ENCODE results near the gene PNMT. TPM values are rescaled to one million over a fixed set of nuclear protein-coding genes. Genes with fewer than 3 reads are reported as not detected.

PNMT gene
- total RNA-seq, 1 donor from 2014 or later: 3.3 TPM

DNA sequence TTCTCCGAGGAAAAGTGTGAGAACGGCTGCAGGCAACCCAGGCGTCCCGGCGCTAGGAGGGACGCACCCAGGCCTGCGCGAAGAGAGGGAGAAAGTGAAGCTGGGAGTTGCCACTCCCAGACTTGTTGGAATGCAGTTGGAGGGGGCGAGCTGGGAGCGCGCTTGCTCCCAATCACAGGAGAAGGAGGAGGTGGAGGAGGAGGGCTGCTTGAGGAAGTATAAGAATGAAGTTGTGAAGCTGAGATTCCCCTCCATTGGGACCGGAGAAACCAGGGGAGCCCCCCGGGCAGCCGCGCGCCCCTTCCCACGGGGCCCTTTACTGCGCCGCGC lies 31.5 kb downstream of the PNMT start, which contains the start of gene ERBB2:
Gene ERBB2, plus strand, starts transcription at position 247 of the 330 bp plus-strand sequence. CDS start 175 bp downstream, outside the sequence.
- Mint-ChIP-seq H3K9me3 (no peaks in the 10 kb centered on the region), H3K36me3 (peaks cover 6% of the 10 kb centered on the region), H3K4me3 (peak within 1 kb of the TSS; percentile 99), H3K27ac (peak within 1 kb of the TSS; percentile 97), H3K27me3 (no peaks in the 10 kb centered on the region), H3K4me1 (ENCODE audit: unreplicated experiment) (peaks cover 46% of the 10 kb centered on the region)
- no peak for DNase-seq (ENCODE audit: extremely low spot score, unreplicated experiment)
- no peak for TF ChIP-seq CTCF (conservative IDR thresholded peaks at IDR 0.05)

GRCh38 chr17:39700148-39700987 lies 32.1 kb downstream of the PNMT start:
- no peaks in the 10 kb centered on the region for H3K9me3 Mint-ChIP-seq
- H3K36me3 Mint-ChIP-seq: peaks cover 6% of the 10 kb centered on the region
- peak overlapping the region; percentile 97 for H3K27ac Mint-ChIP-seq
- no peak for TF ChIP-seq CTCF (conservative IDR thresholded peaks at IDR 0.05)
- H3K4me3 Mint-ChIP-seq: peak overlapping the region; percentile 99
- peak; percentile 77 for DNase-seq (ENCODE audit: extremely low spot score, unreplicated experiment)
- H3K27me3 Mint-ChIP-seq: no peaks in the 10 kb centered on the region
- peaks cover 45% of the 10 kb centered on the region for H3K4me1 Mint-ChIP-seq (ENCODE audit: unreplicated experiment)

DNA sequence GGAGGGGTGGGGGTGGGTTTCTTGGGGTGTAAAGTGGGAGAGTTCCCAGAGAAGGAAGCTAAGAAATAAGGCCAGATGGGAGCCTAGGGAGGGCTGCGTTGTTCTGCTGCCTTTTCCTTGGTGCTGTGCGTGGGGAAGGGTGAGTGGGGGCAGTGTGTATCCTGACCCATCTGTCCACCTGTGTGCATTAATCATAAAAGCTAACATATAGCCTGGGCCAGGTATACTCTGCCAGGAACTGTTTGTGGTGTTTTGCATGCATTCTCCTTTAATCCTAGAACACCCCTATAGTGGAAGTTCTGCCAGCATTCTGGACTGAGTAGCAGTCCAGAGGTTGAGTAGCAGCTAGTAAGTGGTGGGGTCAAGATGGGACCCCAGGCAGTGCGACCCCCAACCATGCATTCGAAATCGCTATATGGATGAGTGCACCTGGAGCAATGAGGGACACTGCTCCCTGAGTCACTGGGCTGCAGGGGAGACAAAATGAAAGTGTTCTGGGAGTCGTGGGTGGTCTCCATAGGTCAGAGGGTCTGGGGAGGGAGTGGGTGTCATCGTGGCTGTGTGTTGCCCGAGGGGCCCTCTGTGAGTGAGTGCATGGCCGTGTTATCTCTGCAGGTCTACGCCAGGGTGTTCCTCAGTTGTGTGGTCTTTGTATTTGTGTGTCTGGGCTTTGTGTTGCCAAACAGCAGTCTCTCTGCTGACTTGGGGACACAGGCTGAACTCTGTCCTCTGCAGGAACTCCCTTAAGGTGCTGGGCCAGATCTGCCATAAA lies 32.9 kb downstream of the PNMT start:
- H3K27ac Mint-ChIP-seq: peak overlapping the region; percentile 89
- TF ChIP-seq CTCF (conservative IDR thresholded peaks at IDR 0.05): no peak

DNA sequence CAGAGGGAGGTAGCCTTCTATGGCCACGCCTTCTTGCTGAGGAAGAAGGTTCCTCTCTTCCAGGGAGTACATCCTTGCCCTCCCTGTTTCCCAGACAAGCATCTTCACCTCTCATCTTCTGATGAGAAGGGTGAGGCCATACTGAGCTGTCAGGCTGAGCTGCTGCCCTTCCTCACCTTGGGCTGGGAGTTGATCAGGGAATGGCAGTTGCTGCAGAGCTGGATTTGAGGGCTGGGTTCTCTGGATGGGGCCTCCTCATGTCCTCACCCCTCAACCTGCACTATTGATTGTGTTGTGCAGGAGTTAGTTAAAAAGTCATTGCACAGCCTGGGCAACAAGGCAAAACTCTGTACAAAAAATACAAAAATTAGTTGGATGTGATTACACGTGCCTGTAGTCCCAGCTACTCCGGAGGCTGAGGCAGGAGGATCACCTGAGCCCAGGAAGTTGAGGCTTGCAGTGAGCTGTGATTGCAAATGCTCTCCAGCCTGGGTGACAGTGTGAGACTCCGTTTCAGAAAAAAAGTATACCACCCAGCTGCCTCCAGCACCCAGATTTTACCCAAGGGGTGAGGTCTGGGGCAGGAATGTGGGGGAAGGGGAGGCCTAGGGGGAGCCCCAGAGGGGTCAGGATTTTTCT lies 33.6 kb downstream of the PNMT start:
- H3K27ac Mint-ChIP-seq: peak overlapping the region; percentile 89
- peaks cover 6% of the 10 kb centered on the region for H3K36me3 Mint-ChIP-seq
- peaks cover 41% of the 10 kb centered on the region for H3K4me1 Mint-ChIP-seq (ENCODE audit: unreplicated experiment)
- TF ChIP-seq CTCF (conservative IDR thresholded peaks at IDR 0.05): no peak
- peak overlapping the region; percentile 99 for H3K4me3 Mint-ChIP-seq
- no peak for DNase-seq (ENCODE audit: extremely low spot score, unreplicated experiment)
- no peaks in the 10 kb centered on the region for H3K27me3 Mint-ChIP-seq
- no peaks in the 10 kb centered on the region for H3K9me3 Mint-ChIP-seq

More for the DNA sequence above, 32.9 kb downstream of the PNMT start:
- Mint-ChIP-seq H3K9me3 (no peaks in the 10 kb centered on the region), H3K4me1 (ENCODE audit: unreplicated experiment) (peaks cover 41% of the 10 kb centered on the region), H3K27me3 (no peaks in the 10 kb centered on the region), H3K36me3 (peaks cover 6% of the 10 kb centered on the region), H3K4me3 (peak overlapping the region; percentile 99)
- no peak for DNase-seq (ENCODE audit: extremely low spot score, unreplicated experiment)
